ENCODE data around the gene ACR. TPM values are rescaled to one million over a fixed set of nuclear protein-coding genes. Genes with fewer than 3 reads are reported as not detected.

ACR gene
- total RNA-seq, 1 donor from 2014 or later: not detected

DNA sequence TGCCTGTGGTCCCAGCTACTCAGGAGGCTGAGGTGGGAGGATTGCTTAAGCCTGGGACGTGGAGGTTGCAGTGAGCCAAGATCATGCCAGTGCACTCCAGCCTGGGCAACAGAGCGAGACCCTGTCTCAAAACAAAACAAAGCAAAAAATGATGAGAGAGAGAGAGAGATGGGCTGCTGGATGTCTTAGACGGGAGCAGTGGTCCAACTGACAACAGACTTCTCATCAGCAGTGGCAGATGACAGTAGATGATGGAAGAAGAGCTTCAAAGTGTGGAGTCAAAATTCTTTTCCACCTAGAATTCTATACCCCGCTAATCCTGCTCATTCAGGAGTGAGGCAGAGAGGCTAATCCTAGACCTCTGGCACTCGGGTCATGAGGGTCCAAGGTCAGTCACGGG is 29.0 kb upstream of the ACR start:
- H3F3A ChIP-seq (ENCODE audit: low read depth): peaks cover 10% of the 10 kb centered on the region
- Mint-ChIP-seq H3K27ac (no peak overlapping the region), H3K4me1 (peaks cover 19% of the 10 kb centered on the region), H3K9me3 (no peaks in the 10 kb centered on the region), H3K36me3 (peaks cover 21% of the 10 kb centered on the region), H3K27me3 (ENCODE audit: insufficient read depth, low read depth) (peaks cover 8% of the 10 kb centered on the region), H3K4me3 (no peak overlapping the region)
- no peak overlapping the region for H2AFZ ChIP-seq (replicated peaks)
- no peak overlapping the region for H3K27ac ChIP-seq
- no peak overlapping the region for H3K4me2 ChIP-seq
- no peaks in the 10 kb centered on the region for H3K27me3 ChIP-seq
- no peaks in the 10 kb centered on the region for H3K9me3 ChIP-seq (ENCODE audit: low read depth)
- no peak overlapping the region for H3K9ac ChIP-seq
- no peaks in the 10 kb centered on the region for H3K36me3 ChIP-seq
- H3K4me1 ChIP-seq: peaks cover 16% of the 10 kb centered on the region
- no peak for TF ChIP-seq EZH2 (IDR thresholded peaks at IDR 0.05)
- TF ChIP-seq, protein P1, sequence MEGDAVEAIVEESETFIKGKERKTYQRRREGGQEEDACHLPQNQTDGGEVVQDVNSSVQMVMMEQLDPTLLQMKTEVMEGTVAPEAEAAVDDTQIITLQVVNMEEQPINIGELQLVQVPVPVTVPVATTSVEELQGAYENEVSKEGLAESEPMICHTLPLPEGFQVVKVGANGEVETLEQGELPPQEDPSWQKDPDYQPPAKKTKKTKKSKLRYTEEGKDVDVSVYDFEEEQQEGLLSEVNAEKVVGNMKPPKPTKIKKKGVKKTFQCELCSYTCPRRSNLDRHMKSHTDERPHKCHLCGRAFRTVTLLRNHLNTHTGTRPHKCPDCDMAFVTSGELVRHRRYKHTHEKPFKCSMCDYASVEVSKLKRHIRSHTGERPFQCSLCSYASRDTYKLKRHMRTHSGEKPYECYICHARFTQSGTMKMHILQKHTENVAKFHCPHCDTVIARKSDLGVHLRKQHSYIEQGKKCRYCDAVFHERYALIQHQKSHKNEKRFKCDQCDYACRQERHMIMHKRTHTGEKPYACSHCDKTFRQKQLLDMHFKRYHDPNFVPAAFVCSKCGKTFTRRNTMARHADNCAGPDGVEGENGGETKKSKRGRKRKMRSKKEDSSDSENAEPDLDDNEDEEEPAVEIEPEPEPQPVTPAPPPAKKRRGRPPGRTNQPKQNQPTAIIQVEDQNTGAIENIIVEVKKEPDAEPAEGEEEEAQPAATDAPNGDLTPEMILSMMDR (IDR thresholded peaks at IDR 0.05): no peak
- no peak for TF ChIP-seq EZH2phosphoT487 (IDR thresholded peaks at IDR 0.05)
- H3K4me3 ChIP-seq: no peak overlapping the region
- H3K79me2 ChIP-seq (ENCODE audit: low read depth): no peaks in the 10 kb centered on the region
- DNase-seq (ENCODE audit: low spot score): no peak
- peaks cover 5% of the 10 kb centered on the region for H4K20me1 ChIP-seq (ENCODE audit: low read depth)

- no peaks in the 10 kb centered on the region for H3K36me3 ChIP-seq
- H3K4me3 Mint-ChIP-seq: no peak overlapping the region
- H3K27ac Mint-ChIP-seq: no peak overlapping the region
- no peaks in the 10 kb centered on the region for H3K9me3 ChIP-seq (ENCODE audit: low read depth)
- H3K4me1 Mint-ChIP-seq: peaks cover 11% of the 10 kb centered on the region
- no peak overlapping the region for H2AFZ ChIP-seq (replicated peaks)
- H4K20me1 ChIP-seq (ENCODE audit: low read depth): no peaks in the 10 kb centered on the region
- no peak for DNase-seq (ENCODE audit: low spot score)
- H3K9me3 Mint-ChIP-seq: no peaks in the 10 kb centered on the region
- H3K79me2 ChIP-seq (ENCODE audit: low read depth): no peaks in the 10 kb centered on the region
- peaks cover 10% of the 10 kb centered on the region for H3K4me1 ChIP-seq
- H3K4me3 ChIP-seq: no peak overlapping the region
- H3K27me3 ChIP-seq: no peaks in the 10 kb centered on the region
- H3K27ac ChIP-seq: no peak overlapping the region
- H3K36me3 Mint-ChIP-seq: peaks cover 21% of the 10 kb centered on the region
- H3K4me2 ChIP-seq: no peak overlapping the region
- H3K9ac ChIP-seq: no peak overlapping the region
- TF ChIP-seq EZH2phosphoT487 (IDR thresholded peaks at IDR 0.05): no peak
- TF ChIP-seq EZH2 (IDR thresholded peaks at IDR 0.05): no peak
- TF ChIP-seq, protein P1 (IDR thresholded peaks at IDR 0.05): no peak
- H3K27me3 Mint-ChIP-seq (ENCODE audit: insufficient read depth, low read depth): peaks cover 6% of the 10 kb centered on the region
- no peaks in the 10 kb centered on the region for H3F3A ChIP-seq (ENCODE audit: low read depth)
Observed at GRCh38 chr22:50710221-50710620, 27.8 kb upstream of the ACR start.

- no peak overlapping the region for H3K4me3 Mint-ChIP-seq
- no peak overlapping the region for H2AFZ ChIP-seq (replicated peaks)
- no peak overlapping the region for H3K4me2 ChIP-seq
- DNase-seq (ENCODE audit: low spot score): no peak
- no peaks in the 10 kb centered on the region for H3F3A ChIP-seq (ENCODE audit: low read depth)
- no peak overlapping the region for H3K4me3 ChIP-seq
- no peaks in the 10 kb centered on the region for H3K79me2 ChIP-seq (ENCODE audit: low read depth)
- peaks cover 9% of the 10 kb centered on the region for H3K4me1 Mint-ChIP-seq
- H4K20me1 ChIP-seq (ENCODE audit: low read depth): no peaks in the 10 kb centered on the region
- H3K27me3 Mint-ChIP-seq (ENCODE audit: insufficient read depth, low read depth): peaks cover 6% of the 10 kb centered on the region
- H3K27me3 ChIP-seq: no peaks in the 10 kb centered on the region
- peaks cover 21% of the 10 kb centered on the region for H3K36me3 Mint-ChIP-seq
- H3K4me1 ChIP-seq: peaks cover 5% of the 10 kb centered on the region
- no peak overlapping the region for H3K9ac ChIP-seq
- H3K36me3 ChIP-seq: no peaks in the 10 kb centered on the region
- H3K27ac ChIP-seq: no peak overlapping the region
- no peak overlapping the region for H3K27ac Mint-ChIP-seq
- H3K9me3 Mint-ChIP-seq: no peaks in the 10 kb centered on the region
- TF ChIP-seq, protein P1 (IDR thresholded peaks at IDR 0.05): no peak
- TF ChIP-seq EZH2 (IDR thresholded peaks at IDR 0.05): no peak
- no peak for TF ChIP-seq EZH2phosphoT487 (IDR thresholded peaks at IDR 0.05)
- H3K9me3 ChIP-seq (ENCODE audit: low read depth): no peaks in the 10 kb centered on the region
Observed at GRCh38 chr22:50710886-50711285, 27.1 kb upstream of the ACR start.
